K562 (cell line): Measurements from ENCODE around the gene VTCN1. TPM values are rescaled to one million over a fixed set of nuclear protein-coding genes. Genes with fewer than 3 reads are reported as not detected.
A peak's percentile ranks its signal among the peaks of the same experiment; 100 is the strongest.

Experiments used
- ATAC-seq: fragments of 200-7000 bp; cut with Tn5 transposase; 3 replicates; pipeline ENCODE4 v1.9.1; 2020; ENCODE audit warnings: moderate library complexity
- BruUV-seq: library from RNA; stranded (reverse); fragments of 400-500 nt; replicated peaks from 2 replicates; lab custom pipeline; 2021; lab: Mats Ljungman, UMichigan
- CTCF ChIA-PET: fragments of 300-600 bp; formaldehyde crosslinking; extraction: SDS; loops from one replicate; lab custom pipeline; 2021; ENCODE audit warnings: low intra/inter-chr PET ratio; lab: Yijun Ruan, JAX
- POLR2A ChIA-PET: fragments of 300-600, 350-650 bp; sonication (Branson Sonifier 250); formaldehyde crosslinking; extraction: SDS; loops from one replicate; lab custom pipeline; 2021; ENCODE audit warnings: antibody characterized with exemption, inconsistent platforms; lab: Yijun Ruan, JAX
- DNase-seq, 4 experiments: peaks; one replicate each; pipeline versions ENCODE4 v3.0.0 to v3.0.0-alpha.2; 2011 to 2018; ENCODE audit warnings: low spot score in 3 of 4, mixed read lengths in 3 of 4; ENCODE audit errors: extremely low read depth in 1 of 4
- FAIRE-seq: peaks from 2 replicates; lab custom pipeline; 2011; peaks lifted over from hg19 to GRCh38; lab: Jason Lieb, UNC
- H2AFZ ChIP-seq: 2 replicates; pipeline ENCODE4 v1.6.0; 2011; ENCODE audit warnings: low read depth, low read length, control low read depth, inconsistent platforms
- H3K27ac ChIP-seq: fragments of 200-600 bp; 3 replicates; pipeline ENCODE4 v1.8.0; 2011; ENCODE audit warnings: low read depth, mild to moderate bottlenecking, control low read depth, inconsistent platforms, low read length, moderate library complexity, mixed read lengths; ENCODE audit errors: extremely low read depth
- H3K27me3 ChIP-seq, 2 experiments: fragments of 300-600 bp in 1 of 2; 2 replicates in 1 of 2; 3 replicates in 1 of 2; pipeline versions ENCODE4 v1.6.0 to v1.8.0; 2011; ENCODE audit warnings: inconsistent platforms in 2 of 2, low read length in 2 of 2, mild to moderate bottlenecking in 1 of 2, mixed read lengths in 1 of 2, moderate library complexity in 1 of 2; ENCODE audit not compliant: control insufficient read depth in 2 of 2, insufficient read depth in 2 of 2
- H3K36me3 ChIP-seq: fragments of 300-600 bp; 3 replicates; pipeline ENCODE4 v1.8.0; 2011; ENCODE audit warnings: mild to moderate bottlenecking, low read length, inconsistent platforms; ENCODE audit not compliant: control insufficient read depth, insufficient read depth
- H3K4me1 ChIP-seq, 2 experiments: fragments of 200-600 bp in 1 of 2; replicated peaks in 1 of 2; 2 replicates in 1 of 2; 3 replicates in 1 of 2; pipeline versions ENCODE4 v1.5.1 to v1.8.0; 2011; ENCODE audit warnings: inconsistent platforms in 2 of 2, low read length in 2 of 2, mild to moderate bottlenecking in 1 of 2, mixed read lengths in 1 of 2, moderate library complexity in 1 of 2; ENCODE audit not compliant: control insufficient read depth in 2 of 2, insufficient read depth in 2 of 2
- H3K4me2 ChIP-seq: 2 replicates; pipeline ENCODE4 v1.6.1; 2011; ENCODE audit warnings: low read length, control low read depth, inconsistent platforms, mixed read lengths; ENCODE audit not compliant: insufficient read depth
- H3K4me3 ChIP-seq: fragments of 200-600 bp; sonication (generic), shearing (Covaris generic); 2 replicates; pipeline ENCODE4 v1.5.1; 2016; ENCODE audit warnings: control low read depth, inconsistent platforms
- H3K79me2 ChIP-seq: fragments of 200-600 bp; 3 replicates; pipeline ENCODE4 v1.8.0; 2011; ENCODE audit warnings: low read length, inconsistent platforms; ENCODE audit not compliant: control insufficient read depth, insufficient read depth
- H3K9ac ChIP-seq, 2 experiments: 2 replicates each; pipeline versions ENCODE4 v1.6.0 to v1.6.1; 2011; ENCODE audit warnings: low read depth in 2 of 2, low read length in 2 of 2, control low read depth in 1 of 2, inconsistent platforms in 1 of 2, mild to moderate bottlenecking in 1 of 2, mixed read lengths in 1 of 2; ENCODE audit not compliant: insufficient read depth in 1 of 2
- H3K9me1 ChIP-seq: one replicate; pipeline ENCODE4 v1.6.0; 2011; ENCODE audit warnings: inconsistent platforms, mild to moderate bottlenecking, low read length, moderate library complexity; ENCODE audit not compliant: control insufficient read depth, insufficient read depth
- H3K9me3 ChIP-seq: replicated peaks from 2 replicates; pipeline ENCODE4 v1.5.1; 2011; ENCODE audit warnings: low read depth, low read length, inconsistent platforms; ENCODE audit not compliant: control insufficient read depth, insufficient read depth
- H4K20me1 ChIP-seq: replicated peaks from 2 replicates; pipeline ENCODE4 v1.6.1; 2011; ENCODE audit warnings: low read length, inconsistent platforms, mixed read lengths; ENCODE audit not compliant: control insufficient read depth, insufficient read depth
- MAFG ChIP-seq: fragments of 450-650 bp; conservative IDR thresholded peaks from 2 replicates; pipeline ENCODE4 v1.6.1; 2016; ENCODE audit warnings: missing genetic modification characterization, missing compliant biosample characterization
- SMC3 ChIP-seq: conservative IDR thresholded peaks from 2 replicates; pipeline ENCODE4 v1.6.1; 2011; ENCODE audit warnings: low read depth, low read length, improper control_type of control experiment; ENCODE audit not compliant: insufficient read depth
- TGIF2 ChIP-seq: sonication (generic); formaldehyde crosslinking; IDR thresholded peaks from 2 replicates; pipeline ENCODE4 v1.8.1; 2022; ENCODE audit warnings: mild to moderate bottlenecking, missing genetic modification reagents, moderate library complexity
- WGBS: fragments of 100-300 bp; shearing (Covaris generic); methylation state at CpG from one replicate; pipeline ENCODE4 v1.1.6; 2016; ENCODE audit warnings: low coverage, mixed read lengths; ENCODE audit not compliant: insufficient coverage; ENCODE audit errors: missing lambda C conversion rate; 5-methylcytosine and 5-hydroxymethylcytosine counted together
- in situ Hi-C: fragments of 300-500 bp; cut with MboI; formaldehyde crosslinking; loops from 4 replicates; pipeline ENCODE4 v1.15.0; 2018; ENCODE audit warnings: inconsistent platforms, mixed read lengths
- intact Hi-C: fragments of 100-400 bp; cut with micrococcal nuclease; formaldehyde crosslinking; loops from 2 replicates; pipeline ENCODE4 v1.14.2; 2022
- polyA plus RNA-seq, 8 experiments: library from polyadenylated mRNA; depleted of rRNA in 4 of 8; stranded (reverse) in 5 of 8; unstranded in 3 of 8; fragments of >200 nt; fragmentation: Nextera tagmentation in 2 of 8; fragmentation: Illumina TruSeq in 1 of 8; extraction: Ambion mirVana in 2 of 8; extraction: Trizol in 1 of 8; gene quantifications; 2 replicates each; pipeline versions ENCODE4 v1.2.1 to v1.2.3, GENCODE V29; 2011 to 2014; ENCODE audit warnings: inconsistent platforms in 1 of 8, missing spikeins in 1 of 8
- total RNA-seq, 7 experiments: library from RNA; depleted of rRNA in 6 of 7; stranded (reverse); fragments of >200 nt in 6 of 7; fragmentation: Illumina TruSeq in 2 of 7; extraction: Trizol in 2 of 7; gene quantifications; 2 replicates each; pipeline versions ENCODE4 v1.2.1 to v1.2.3, GENCODE V29; 2011 to 2021; ENCODE audit warnings: low replicate concordance in 1 of 7
- TF ChIP-seq, protein P1 (sequence below): fragments of 450-650 bp; formaldehyde crosslinking; IDR thresholded peaks from 2 replicates; pipeline ENCODE4 v1.4.0; 2020; ENCODE audit warnings: mild to moderate bottlenecking, moderate library complexity
- TF ChIP-seq, protein P2 (sequence below), 2 experiments: fragments of 450-650 bp in 1 of 2; sonication (generic) in 1 of 2; formaldehyde crosslinking in 1 of 2; IDR thresholded peaks; 2 replicates each; pipeline versions ENCODE4 v1.7.1 to v1.9.0; 2016 to 2022; ENCODE audit warnings: inconsistent platforms in 1 of 2, mild to moderate bottlenecking in 1 of 2, missing genetic modification reagents in 1 of 2
- TF ChIP-seq, protein P3 (sequence below), 3 experiments: IDR thresholded peaks in 2 of 3; conservative IDR thresholded peaks in 1 of 3; 2 replicates each; pipeline ENCODE4 v1.5.1; 2011 to 2012; ENCODE audit warnings: low read length in 3 of 3, mild to moderate bottlenecking in 3 of 3, control low read depth in 2 of 3, improper control_type of control experiment in 1 of 3, inconsistent platforms in 1 of 3, low read depth in 1 of 3, mixed read lengths in 1 of 3, moderate library complexity in 1 of 3; ENCODE audit not compliant: insufficient read depth in 2 of 3

Gene VTCN1
- total and polyA plus RNA-seq, 9 of the 15 experiments (the other 6 are each of a cell fraction or from before 2014, with no cell fraction given), result not detected

DNA sequence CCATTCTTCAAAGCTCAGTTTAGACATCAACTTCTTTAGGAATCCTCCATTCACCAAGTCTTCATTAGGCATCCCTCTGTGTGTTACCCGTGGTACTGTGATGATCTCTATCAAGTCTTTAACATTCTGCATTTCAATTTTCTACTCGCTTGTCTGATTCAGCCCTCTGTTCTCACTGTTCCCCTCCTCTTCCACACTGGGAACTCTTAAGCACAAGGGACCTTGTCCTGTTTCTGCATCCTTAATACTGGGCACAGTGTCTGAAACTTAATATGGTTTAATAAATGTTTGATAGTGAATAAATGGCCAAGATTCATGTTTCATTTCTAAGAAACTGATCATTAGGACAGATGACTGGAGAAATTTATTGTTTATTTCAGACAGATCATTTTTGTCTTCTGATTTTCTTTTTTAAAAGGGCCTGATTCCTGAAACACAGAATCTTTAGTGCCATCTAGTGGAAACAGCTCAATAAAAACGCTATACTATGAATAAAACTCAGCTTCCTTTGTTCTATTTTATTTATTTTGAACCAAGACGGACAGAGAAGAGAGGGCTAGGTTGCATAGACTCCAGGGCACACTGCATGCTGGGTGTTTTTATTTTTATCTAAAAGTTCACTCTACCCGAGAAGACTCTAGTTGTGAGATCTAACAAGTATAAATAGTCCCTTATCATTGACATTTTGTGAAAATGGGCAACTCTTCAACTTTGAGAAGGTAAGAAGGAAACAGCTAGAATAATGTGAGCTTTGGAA is 82.2 kb downstream of the VTCN1 start:
- Histone ChIP-seq H3K4me3 (no peak overlapping the region), H3K79me2 (no peaks in the 10 kb centered on the region), H4K20me1 (no peaks in the 10 kb centered on the region), H3K9ac (no peak overlapping the region), H3K4me1 (peaks cover 0 to 8% of the 10 kb centered on the region in 2 experiments; a peak in 2 of 5 replicates), H3K4me2 (0 out of 2 replicates have a peak overlapping the region, but pooled peaks have one; percentile 25), H3K9me1 (no peaks in the 10 kb centered on the region), H3K36me3 (no peaks in the 10 kb centered on the region), H3K27ac (no peak overlapping the region), H3K9me3 (no peaks in the 10 kb centered on the region), H3K27me3 (peaks cover 6% of the 10 kb centered on the region in 2 experiments; a peak in 1 of 5 replicates), H2AFZ (peak overlapping the region; percentile 52)
- BruUV-seq, result no TSS peak
- ChIA-PET CTCF (interaction anchor here (0.6 to 3.0 kb wide), 7 partner anchors 12 to 990 kb away, joined by 3 to 44 read pairs (median 3); no protein-coding TSS in a partner anchor), POLR2A (interaction anchor here (0.6 to 2.1 kb wide), 11 partner anchors 8 to 162 kb away, joined by 3 to 13 read pairs (median 3); partner anchors contain the start of gene TTF2)
- FAIRE-seq (peak; percentile 57), ATAC-seq (peak; percentile 72), DNase-seq (peak in 2 of 4 experiments; percentile 48 to 49)
- intact Hi-C loops, result loop anchor here (1.0 to 10.0 kb wide), 4 partner anchors 60 to 554 kb away; partner anchors contain the start of gene CD58
- in situ Hi-C loops, result no loop called here
- WGBS, result 9% methylated on average over 5 of the region's 5 CpGs
- TF ChIP-seq, protein P1, sequence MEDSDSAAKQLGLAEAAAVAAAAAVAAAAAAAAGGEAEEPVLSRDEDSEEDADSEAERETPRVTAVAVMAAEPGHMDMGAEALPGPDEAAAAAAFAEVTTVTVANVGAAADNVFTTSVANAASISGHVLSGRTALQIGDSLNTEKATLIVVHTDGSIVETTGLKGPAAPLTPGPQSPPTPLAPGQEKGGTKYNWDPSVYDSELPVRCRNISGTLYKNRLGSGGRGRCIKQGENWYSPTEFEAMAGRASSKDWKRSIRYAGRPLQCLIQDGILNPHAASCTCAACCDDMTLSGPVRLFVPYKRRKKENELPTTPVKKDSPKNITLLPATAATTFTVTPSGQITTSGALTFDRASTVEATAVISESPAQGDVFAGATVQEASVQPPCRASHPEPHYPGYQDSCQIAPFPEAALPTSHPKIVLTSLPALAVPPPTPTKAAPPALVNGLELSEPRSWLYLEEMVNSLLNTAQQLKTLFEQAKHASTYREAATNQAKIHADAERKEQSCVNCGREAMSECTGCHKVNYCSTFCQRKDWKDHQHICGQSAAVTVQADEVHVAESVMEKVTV (CRISPR knock-in tag), result peak; percentile 28; the same call in 1 of the 2 replicates
- TF ChIP-seq, protein P2, sequence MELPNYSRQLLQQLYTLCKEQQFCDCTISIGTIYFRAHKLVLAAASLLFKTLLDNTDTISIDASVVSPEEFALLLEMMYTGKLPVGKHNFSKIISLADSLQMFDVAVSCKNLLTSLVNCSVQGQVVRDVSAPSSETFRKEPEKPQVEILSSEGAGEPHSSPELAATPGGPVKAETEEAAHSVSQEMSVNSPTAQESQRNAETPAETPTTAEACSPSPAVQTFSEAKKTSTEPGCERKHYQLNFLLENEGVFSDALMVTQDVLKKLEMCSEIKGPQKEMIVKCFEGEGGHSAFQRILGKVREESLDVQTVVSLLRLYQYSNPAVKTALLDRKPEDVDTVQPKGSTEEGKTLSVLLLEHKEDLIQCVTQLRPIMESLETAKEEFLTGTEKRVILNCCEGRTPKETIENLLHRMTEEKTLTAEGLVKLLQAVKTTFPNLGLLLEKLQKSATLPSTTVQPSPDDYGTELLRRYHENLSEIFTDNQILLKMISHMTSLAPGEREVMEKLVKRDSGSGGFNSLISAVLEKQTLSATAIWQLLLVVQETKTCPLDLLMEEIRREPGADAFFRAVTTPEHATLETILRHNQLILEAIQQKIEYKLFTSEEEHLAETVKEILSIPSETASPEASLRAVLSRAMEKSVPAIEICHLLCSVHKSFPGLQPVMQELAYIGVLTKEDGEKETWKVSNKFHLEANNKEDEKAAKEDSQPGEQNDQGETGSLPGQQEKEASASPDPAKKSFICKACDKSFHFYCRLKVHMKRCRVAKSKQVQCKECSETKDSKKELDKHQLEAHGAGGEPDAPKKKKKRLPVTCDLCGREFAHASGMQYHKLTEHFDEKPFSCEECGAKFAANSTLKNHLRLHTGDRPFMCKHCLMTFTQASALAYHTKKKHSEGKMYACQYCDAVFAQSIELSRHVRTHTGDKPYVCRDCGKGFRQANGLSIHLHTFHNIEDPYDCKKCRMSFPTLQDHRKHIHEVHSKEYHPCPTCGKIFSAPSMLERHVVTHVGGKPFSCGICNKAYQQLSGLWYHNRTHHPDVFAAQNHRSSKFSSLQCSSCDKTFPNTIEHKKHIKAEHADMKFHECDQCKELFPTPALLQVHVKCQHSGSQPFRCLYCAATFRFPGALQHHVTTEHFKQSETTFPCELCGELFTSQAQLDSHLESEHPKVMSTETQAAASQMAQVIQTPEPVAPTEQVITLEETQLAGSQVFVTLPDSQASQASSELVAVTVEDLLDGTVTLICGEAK (IDR thresholded peaks at IDR 0.05), result peak; percentile 65; the same call in 1 of the 2 replicates
- TF ChIP-seq, protein P2 (CRISPR knock-in tag; IDR thresholded peaks at IDR 0.05), result no peak
- no peak for TF ChIP-seq TGIF2 (CRISPR knock-in tag)
- TF ChIP-seq, protein P3, sequence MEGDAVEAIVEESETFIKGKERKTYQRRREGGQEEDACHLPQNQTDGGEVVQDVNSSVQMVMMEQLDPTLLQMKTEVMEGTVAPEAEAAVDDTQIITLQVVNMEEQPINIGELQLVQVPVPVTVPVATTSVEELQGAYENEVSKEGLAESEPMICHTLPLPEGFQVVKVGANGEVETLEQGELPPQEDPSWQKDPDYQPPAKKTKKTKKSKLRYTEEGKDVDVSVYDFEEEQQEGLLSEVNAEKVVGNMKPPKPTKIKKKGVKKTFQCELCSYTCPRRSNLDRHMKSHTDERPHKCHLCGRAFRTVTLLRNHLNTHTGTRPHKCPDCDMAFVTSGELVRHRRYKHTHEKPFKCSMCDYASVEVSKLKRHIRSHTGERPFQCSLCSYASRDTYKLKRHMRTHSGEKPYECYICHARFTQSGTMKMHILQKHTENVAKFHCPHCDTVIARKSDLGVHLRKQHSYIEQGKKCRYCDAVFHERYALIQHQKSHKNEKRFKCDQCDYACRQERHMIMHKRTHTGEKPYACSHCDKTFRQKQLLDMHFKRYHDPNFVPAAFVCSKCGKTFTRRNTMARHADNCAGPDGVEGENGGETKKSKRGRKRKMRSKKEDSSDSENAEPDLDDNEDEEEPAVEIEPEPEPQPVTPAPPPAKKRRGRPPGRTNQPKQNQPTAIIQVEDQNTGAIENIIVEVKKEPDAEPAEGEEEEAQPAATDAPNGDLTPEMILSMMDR (IDR thresholded peaks at IDR 0.05 in 2 of 3, conservative IDR thresholded peaks at IDR 0.05 in 1 of 3; ENCODE audit: insufficient read depth in 2 of 3, low read depth in 1 of 3, low read length in 3 of 3), result peak; percentile 34 to 82 (median 52); a peak in 5 of 6 replicates
- 0 out of 2 replicates have a peak, but pooled peaks have one; percentile 22 for TF ChIP-seq SMC3
- TF ChIP-seq MAFG (tag), result no peak
